Ovary (tissue), 3 donors: ENCODE measurements around the gene ADO.

Experiments
- CTCF ChIP-seq, 3 donors: fragments of 450-650 bp in 2 of 3; fragments of 200-600 bp in 1 of 3; IDR thresholded peaks; one replicate each; pipeline versions ENCODE4 v1.5.1 to v1.8.0; 2016 to 2022; ENCODE audit warnings: antibody characterized with exemption in 3 of 3, mild to moderate bottlenecking in 1 of 3
- EP300 ChIP-seq: sonication (generic); formaldehyde crosslinking; IDR thresholded peaks from one replicate; pipeline ENCODE4 v1.6.1; 2017; ENCODE audit warnings: antibody characterized with exemption
- POLR2A ChIP-seq: fragments of 450-650 bp; IDR thresholded peaks from one replicate; pipeline ENCODE4 v1.6.1; 2017; ENCODE audit warnings: antibody characterized with exemption, mild to moderate bottlenecking, moderate library complexity
- donor health status: DM: no; HTN: no; CAD: no.

- TF ChIP-seq CTCF (IDR thresholded peaks at IDR 0.05) (no peak), POLR2A (no peak), EP300 (no peak)
Observed at GRCh38 chr10:62788861-62789467, 15.6 kb upstream of the ADO start.
